PC-3 (cell line): Measurements from ENCODE around the gene PM20D2. TPM values are rescaled to one million over a fixed set of nuclear protein-coding genes. Genes with fewer than 3 reads are reported as not detected.
A peak's percentile ranks its signal among the peaks of the same experiment; 100 is the strongest.

Experiments
- ATAC-seq: fragments of 200-7000 bp; cut with Tn5 transposase; 2 replicates; pipeline ENCODE4 v1.9.1; 2020; ENCODE audit warnings: mild to moderate bottlenecking, moderate library complexity
- Bru-seq: library from RNA; stranded (reverse); fragments of 400-500 nt; gene quantifications from one replicate; lab custom pipeline; 2021; lab: Mats Ljungman, UMichigan
- BruChase-seq, 2 experiments: library from RNA; stranded (reverse); fragments of 400-500 nt; gene quantifications; one replicate each; lab custom pipeline; 2021; lab: Mats Ljungman, UMichigan
- BruUV-seq: library from RNA; stranded (reverse); fragments of 400-500 nt; replicated peaks from 2 replicates; lab custom pipeline; 2021; lab: Mats Ljungman, UMichigan
- CTCF ChIA-PET: fragments of 300-600 bp; sonication (Branson Sonifier 250); formaldehyde crosslinking; loops from one replicate; lab custom pipeline; 2022; ENCODE audit warnings: antibody characterized with exemption; lab: Charles Lee
- POLR2A ChIA-PET: fragments of 300-600 bp; sonication (Branson Sonifier 250); formaldehyde crosslinking; loops from one replicate; lab custom pipeline; 2022; ENCODE audit warnings: antibody characterized with exemption; ENCODE audit not compliant: unreplicated experiment; lab: Charles Lee
- DNase-seq: peaks from one replicate; pipeline ENCODE4 v3.0.0-alpha.2; 2015
- H2AFZ ChIP-seq: fragments of 300-600 bp; sonication (generic); 2 replicates; pipeline ENCODE4 v1.6.0; 2016; ENCODE audit warnings: antibody characterized with exemption, low read length
- H3F3A ChIP-seq: fragments of 300-600 bp; sonication (generic); one replicate; pipeline ENCODE4 v1.6.0; 2017; ENCODE audit warnings: antibody characterized with exemption, low read length, control low read depth, mild to moderate bottlenecking; ENCODE audit not compliant: unreplicated experiment
- H3K27ac ChIP-seq: fragments of 300-600 bp; sonication (generic); 2 replicates; pipeline ENCODE4 v1.5.1; 2016; ENCODE audit warnings: mild to moderate bottlenecking, low read length
- H3K27me3 ChIP-seq: fragments of 300-600 bp; sonication (generic); 2 replicates; pipeline ENCODE4 v1.6.1; 2016; ENCODE audit warnings: low read length, mixed read lengths
- H3K36me3 ChIP-seq: fragments of 300-600 bp; sonication (generic); 2 replicates; pipeline ENCODE4 v1.6.1; 2016; ENCODE audit warnings: low read depth, mixed run types, low read length, mixed read lengths
- H3K4me1 ChIP-seq: fragments of 300-600 bp; sonication (generic); 2 replicates; pipeline ENCODE4 v1.5.1; 2016; ENCODE audit warnings: low read length; ENCODE audit not compliant: insufficient read depth
- H3K4me2 ChIP-seq: fragments of 300-600 bp; sonication (generic); 2 replicates; pipeline ENCODE4 v1.6.0; 2016; ENCODE audit warnings: low read length
- H3K4me3 ChIP-seq: fragments of 300-600 bp; sonication (generic); 2 replicates; pipeline ENCODE4 v1.5.1; 2016; ENCODE audit warnings: mild to moderate bottlenecking, low read length, mixed read lengths
- H3K79me2 ChIP-seq: fragments of 300-600 bp; sonication (generic); 2 replicates; pipeline ENCODE4 v1.6.1; 2017; ENCODE audit warnings: low read length, mixed read lengths
- H3K9ac ChIP-seq: fragments of 300-600 bp; sonication (generic); 2 replicates; pipeline ENCODE4 v1.6.0; 2016; ENCODE audit warnings: mild to moderate bottlenecking, low read length
- H3K9me2 ChIP-seq: fragments of 300-600 bp; sonication (generic); replicated peaks from 2 replicates; pipeline ENCODE4 v1.6.1; 2016; ENCODE audit warnings: mixed run types, low read length, mixed read lengths
- H3K9me3 ChIP-seq: fragments of 300-600 bp; sonication (generic); 2 replicates; pipeline ENCODE4 v1.6.1; 2016; ENCODE audit warnings: low read length, mixed read lengths
- H4K20me1 ChIP-seq: fragments of 300-600 bp; sonication (generic); 2 replicates; pipeline ENCODE4 v1.6.1; 2016; ENCODE audit warnings: low read length, mixed read lengths
- CTCF ChIP-seq: fragments of 300-600 bp; sonication (generic); conservative IDR thresholded peaks from 2 replicates; pipeline ENCODE4 v1.5.1; 2017; ENCODE audit warnings: antibody characterized with exemption, low read depth, mild to moderate bottlenecking, low read length
- EZH2 ChIP-seq: fragments of 300-600 bp; sonication (generic); IDR thresholded peaks from one replicate; pipeline ENCODE4 v1.6.1; 2017; ENCODE audit warnings: antibody characterized with exemption, mild to moderate bottlenecking, low read length; ENCODE audit not compliant: unreplicated experiment
- EZH2phosphoT487 ChIP-seq: fragments of 300-600 bp; sonication (generic); IDR thresholded peaks from 2 replicates; pipeline ENCODE4 v1.6.1; 2018; ENCODE audit warnings: mild to moderate bottlenecking, antibody characterized with exemption, low read length, borderline replicate concordance
- intact Hi-C: fragments of 100-400 bp; cut with micrococcal nuclease; formaldehyde crosslinking; loops from 2 replicates; pipeline ENCODE4 v1.9.0; 2023
- long read RNA-seq: library from polyadenylated mRNA; unstranded; transcript quantifications from one replicate; pipeline ENCODE4 v2.0.0, GENCODE V29; 2021; ENCODE audit not compliant: unreplicated experiment
- total RNA-seq: library from RNA; depleted of rRNA; stranded (reverse); fragments of >200 nt; gene quantifications from 2 replicates; pipeline ENCODE4 v1.2.3, GENCODE V29; 2014; rRNA removed

PM20D2 gene
- 17.3 and 21.0 TPM in 2 replicates for total RNA-seq
- Bru-seq, nascent RNA = percentile 61 among the genes with signal in this experiment
- BruChase-seq, experiment 1, labeled RNA remaining after a 6-hour chase = percentile 67 among the genes with signal in this experiment
- BruChase-seq, experiment 2, labeled RNA remaining after a 2-hour chase = percentile 61 among the genes with signal in this experiment
- long read RNA-seq, full-length matches to known transcripts = 6 of 14 reads
- long read RNA-seq, partial matches to known transcripts = 1 of 14 reads
- long read RNA-seq, other reads (novel, unspliced or antisense) = 7 of 14 reads

GRCh38 chr6:89145956-89146717, at the start of gene PM20D2:
Gene PM20D2 (plus strand): TSS chr6:89146055. CDS start chr6:89146145, 90 bp downstream.
- CTCF ChIA-PET = no interaction called here
- ATAC-seq = peak; percentile 81
- H3K9me3 ChIP-seq = no peaks in the 10 kb centered on the region
- intact Hi-C loops = no loop called here
- H3F3A ChIP-seq = no peaks in the 10 kb centered on the region
- no peaks in the 10 kb centered on the region for H3K27me3 ChIP-seq
- no peaks in the 10 kb centered on the region for H3K9me2 ChIP-seq
- H3K9ac ChIP-seq = peak within 1 kb of the TSS; percentile 81
- DNase-seq = peak; percentile 60
- BruUV-seq = no TSS peak
- peak within 1 kb of the TSS; percentile 87 for H3K4me3 ChIP-seq
- peak within 1 kb of the TSS; percentile 50 for H3K27ac ChIP-seq
- TF ChIP-seq EZH2 (no peak), EZH2phosphoT487 (peak; percentile 35; the same call in 1 of the 2 replicates)
- H3K36me3 ChIP-seq = no peaks in the 10 kb centered on the region
- H4K20me1 ChIP-seq = no peaks in the 10 kb centered on the region
- peak within 1 kb of the TSS; percentile 99 for H3K4me2 ChIP-seq
- H3K4me1 ChIP-seq = peaks cover 16% of the 10 kb centered on the region
- POLR2A ChIA-PET = interaction anchor here (0.5 kb wide), 1 partner anchor 66 kb away, joined by 3 read pairs; the partner anchor contains the start of gene PNRC1
- H3K79me2 ChIP-seq = peaks cover 38% of the 10 kb centered on the region
- H2AFZ ChIP-seq = peak within 1 kb of the TSS; percentile 98

GRCh38 chr6:89098461-89098860, 47.4 kb upstream of the PM20D2 start:
- Histone ChIP-seq H3K36me3 (no peaks in the 10 kb centered on the region), H3K4me3 (no peak overlapping the region), H3K9me3 (no peaks in the 10 kb centered on the region), H3F3A (no peaks in the 10 kb centered on the region), H3K9me2 (no peaks in the 10 kb centered on the region), H4K20me1 (no peaks in the 10 kb centered on the region), H3K4me1 (no peaks in the 10 kb centered on the region), H3K27me3 (no peaks in the 10 kb centered on the region), H3K4me2 (no peak overlapping the region), H3K27ac (no peak overlapping the region), H3K79me2 (no peaks in the 10 kb centered on the region), H2AFZ (no peak overlapping the region), H3K9ac (no peak overlapping the region)
- intact Hi-C loops = no loop called here
- ChIA-PET CTCF (no interaction called here), POLR2A (no interaction called here)
- TF ChIP-seq EZH2phosphoT487 (no peak), EZH2 (no peak), CTCF (no peak)
- ATAC-seq (no peak), DNase-seq (no peak)
- BruUV-seq = no TSS peak

GRCh38 chr6:89100114-89100513, 45.7 kb upstream of the PM20D2 start:
- Histone ChIP-seq H3K9ac (no peak overlapping the region), H3K4me3 (no peak overlapping the region), H3K9me3 (no peaks in the 10 kb centered on the region), H3K27me3 (no peaks in the 10 kb centered on the region), H3K4me1 (no peaks in the 10 kb centered on the region), H4K20me1 (no peaks in the 10 kb centered on the region), H2AFZ (no peak overlapping the region), H3F3A (no peaks in the 10 kb centered on the region), H3K27ac (no peak overlapping the region), H3K9me2 (no peaks in the 10 kb centered on the region), H3K4me2 (no peak overlapping the region), H3K36me3 (no peaks in the 10 kb centered on the region), H3K79me2 (no peaks in the 10 kb centered on the region)
- POLR2A ChIA-PET = interaction anchor here (0.7 kb wide), 1 partner anchor 14 kb away, joined by 11 read pairs; no protein-coding TSS in a partner anchor
- TF ChIP-seq EZH2phosphoT487 = no peak
- TF ChIP-seq EZH2 = no peak
- TF ChIP-seq CTCF = no peak
- no TSS peak for BruUV-seq
- intact Hi-C loops = no loop called here
- ATAC-seq (no peak), DNase-seq (no peak)
- CTCF ChIA-PET = no interaction called here
